HG03457 (cell line): ENCODE results near the gene PSMC2.
"Not testable (repeated sequence)": the region's sequence is repeated elsewhere in the genome, so short reads cannot be mapped to it uniquely, and the experiment has no call there.

Experiments used
- ATAC-seq: cut with Tn5 transposase; IDR thresholded peaks from one replicate; pipeline ENCODE4 v1.9.1; 2021; ENCODE audit warnings: moderate number of reproducible peaks; ENCODE audit not compliant: unreplicated experiment

PSMC2 gene

GRCh38 chr7:103373866-103374643 lies 26.6 kb downstream of the PSMC2 start:
- ATAC-seq = no peak

- no peak for ATAC-seq
Measured at GRCh38 chr7:103379270-103379975, 32.0 kb downstream of the PSMC2 start.

- no peak for ATAC-seq
Measured at GRCh38 chr7:103380395-103381191, 33.1 kb downstream of the PSMC2 start.

GRCh38 chr7:103381280-103382031 lies 34.0 kb downstream of the PSMC2 start:
- ATAC-seq = no peak

- no peak for ATAC-seq
Measured at GRCh38 chr7:103382032-103382402, 34.6 kb downstream of the PSMC2 start.

- ATAC-seq = no peak
Measured at GRCh38 chr7:103387242-103387641, 39.8 kb downstream of the PSMC2 start.

- ATAC-seq = no peak
Measured at GRCh38 chr7:103388469-103389140, 41.2 kb downstream of the PSMC2 start.

- ATAC-seq = no peak
Measured at GRCh38 chr7:103389263-103389662, 41.8 kb downstream of the PSMC2 start.

GRCh38 chr7:103391150-103391549 lies 43.7 kb downstream of the PSMC2 start:
- ATAC-seq = no peak

- ATAC-seq = no peak
Measured at GRCh38 chr7:103391976-103392375, 44.5 kb downstream of the PSMC2 start.

- ATAC-seq = no peak
Measured at GRCh38 chr7:103394566-103394965, 47.1 kb downstream of the PSMC2 start.

- ATAC-seq = no peak
Measured at GRCh38 chr7:103395071-103395470, 47.6 kb downstream of the PSMC2 start.

- no peak for ATAC-seq
Measured at GRCh38 chr7:103396471-103396870, 49.0 kb downstream of the PSMC2 start.

GRCh38 chr7:103398483-103399127 lies 51.2 kb downstream of the PSMC2 start:
- ATAC-seq = no peak

GRCh38 chr7:103399687-103400086 lies 52.2 kb downstream of the PSMC2 start:
- not testable (repeated sequence) for ATAC-seq

GRCh38 chr7:103405789-103406613 lies 58.6 kb downstream of the PSMC2 start:
- ATAC-seq = not testable (repeated sequence)

GRCh38 chr7:103412151-103412550 lies 64.7 kb downstream of the PSMC2 start:
- no peak for ATAC-seq

- no peak for ATAC-seq
Measured at GRCh38 chr7:103413407-103413806, 66.0 kb downstream of the PSMC2 start.

GRCh38 chr7:103418241-103418640 lies 70.8 kb downstream of the PSMC2 start:
- no peak for ATAC-seq
